IPS-18c (cell line): Measurements from ENCODE around the gene RNU6-1.

ENCODE experiments used
- H3K4me3 ChIP-seq: 2 replicates; pipeline ENCODE4 v1.7.0; 2013; ENCODE audit warnings: low read depth, mild to moderate bottlenecking, low read length, moderate library complexity; ENCODE audit not compliant: insufficient read depth
- H3K9me3 ChIP-seq: one replicate; pipeline ENCODE4 v1.6.1; 2013; ENCODE audit warnings: mild to moderate bottlenecking, low read length, moderate library complexity; ENCODE audit not compliant: control insufficient read depth, insufficient read depth

RNU6-1 gene

DNA sequence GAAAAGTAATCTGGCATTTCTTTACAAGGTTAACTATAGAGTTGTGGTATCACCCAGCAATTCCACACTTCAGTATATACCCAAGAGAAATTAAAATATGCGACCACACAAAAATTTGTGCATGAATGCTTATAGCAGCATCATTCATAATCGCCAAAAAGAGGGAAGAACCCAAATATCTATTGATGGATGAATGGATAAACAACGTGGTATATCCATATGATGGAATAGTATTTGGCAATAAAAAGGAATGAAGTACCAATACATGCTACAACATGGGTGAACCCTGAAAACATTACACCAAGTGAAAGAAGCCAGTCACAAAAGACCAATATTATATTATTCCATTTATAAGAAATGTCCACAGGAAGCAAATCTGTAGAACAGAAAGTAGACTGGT lies 23.2 kb downstream of the RNU6-1 start:
- H3K4me3 ChIP-seq = no peak overlapping the region
- H3K9me3 ChIP-seq = peaks cover under 1% of the 10 kb centered on the region

GRCh38 chr15:67815036-67815592 lies 24.7 kb downstream of the RNU6-1 start:
- H3K4me3 ChIP-seq = no peak overlapping the region
- no peaks in the 10 kb centered on the region for H3K9me3 ChIP-seq

- Histone ChIP-seq H3K9me3 (no peaks in the 10 kb centered on the region), H3K4me3 (no peak overlapping the region)
These were observed 26.7 kb downstream of the RNU6-1 start for GRCh38 chr15:67813104-67813634.

GRCh38 chr15:67812241-67812644 lies 27.6 kb downstream of the RNU6-1 start:
- H3K9me3 ChIP-seq = no peaks in the 10 kb centered on the region
- no peak overlapping the region for H3K4me3 ChIP-seq

GRCh38 chr15:67809866-67810265 lies 30.0 kb downstream of the RNU6-1 start:
- no peak overlapping the region for H3K4me3 ChIP-seq
- H3K9me3 ChIP-seq = no peaks in the 10 kb centered on the region

- Histone ChIP-seq H3K9me3 (no peaks in the 10 kb centered on the region), H3K4me3 (no peak overlapping the region)
These were observed 30.4 kb downstream of the RNU6-1 start for GRCh38 chr15:67809441-67809840.

- H3K4me3 ChIP-seq = no peak overlapping the region
- H3K9me3 ChIP-seq = no peaks in the 10 kb centered on the region
These were observed 31.0 kb downstream of the RNU6-1 start for GRCh38 chr15:67808821-67809220.

DNA sequence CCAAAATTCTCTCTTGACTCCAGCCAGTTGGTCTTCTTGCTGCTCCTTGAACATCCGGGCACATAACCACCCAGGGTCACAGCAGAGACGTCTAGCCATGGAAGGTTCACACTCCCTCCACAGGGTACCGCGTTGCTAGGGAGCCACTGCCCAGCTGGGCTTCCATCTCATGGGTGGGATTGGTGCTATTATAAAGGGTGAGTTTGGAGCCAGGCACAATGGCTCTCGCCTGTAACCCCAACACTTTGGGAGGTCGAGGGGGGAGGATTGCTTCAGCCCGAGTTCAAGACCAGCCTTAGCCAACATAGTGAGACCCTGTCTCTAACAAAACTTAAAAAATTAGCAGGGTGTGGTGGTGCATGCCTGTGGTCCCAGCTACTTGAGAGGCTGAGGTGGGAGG lies 32.0 kb downstream of the RNU6-1 start:
- Histone ChIP-seq H3K4me3 (no peak overlapping the region), H3K9me3 (no peaks in the 10 kb centered on the region)

GRCh38 chr15:67807141-67807540 lies 32.7 kb downstream of the RNU6-1 start:
- Histone ChIP-seq H3K4me3 (no peak overlapping the region), H3K9me3 (no peaks in the 10 kb centered on the region)

- Histone ChIP-seq H3K9me3 (no peaks in the 10 kb centered on the region), H3K4me3 (no peak overlapping the region)
These were observed 33.3 kb downstream of the RNU6-1 start for GRCh38 chr15:67806536-67806935.

GRCh38 chr15:67805666-67806516 lies 34.0 kb downstream of the RNU6-1 start:
- Histone ChIP-seq H3K4me3 (no peak overlapping the region), H3K9me3 (no peaks in the 10 kb centered on the region)

- H3K9me3 ChIP-seq = no peaks in the 10 kb centered on the region
- no peak overlapping the region for H3K4me3 ChIP-seq
These were observed 34.7 kb downstream of the RNU6-1 start for GRCh38 chr15:67805008-67805665.

GRCh38 chr15:67803996-67804843 lies 35.6 kb downstream of the RNU6-1 start:
- Histone ChIP-seq H3K4me3 (no peak overlapping the region), H3K9me3 (no peaks in the 10 kb centered on the region)

DNA sequence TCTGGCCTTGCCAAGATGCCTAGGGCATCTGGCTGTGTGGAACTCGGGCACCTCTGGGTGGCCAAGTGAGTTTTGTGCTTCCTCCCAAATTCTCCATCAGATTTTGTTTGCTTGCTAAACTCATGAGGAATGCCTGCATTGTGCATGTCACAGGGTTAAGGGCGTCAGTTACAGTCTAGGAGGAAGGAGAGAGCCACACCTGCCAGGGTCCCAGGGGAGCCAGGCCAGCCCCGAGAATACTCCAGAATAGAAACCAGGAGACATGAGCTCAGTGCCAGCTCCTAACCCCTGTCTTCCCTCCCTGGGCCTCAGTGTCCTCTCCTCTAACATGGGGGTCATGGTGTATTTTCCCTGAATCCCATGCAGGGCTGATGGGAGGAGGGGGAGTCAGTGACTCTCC lies 36.5 kb downstream of the RNU6-1 start:
- H3K4me3 ChIP-seq = no peak overlapping the region
- no peaks in the 10 kb centered on the region for H3K9me3 ChIP-seq

DNA sequence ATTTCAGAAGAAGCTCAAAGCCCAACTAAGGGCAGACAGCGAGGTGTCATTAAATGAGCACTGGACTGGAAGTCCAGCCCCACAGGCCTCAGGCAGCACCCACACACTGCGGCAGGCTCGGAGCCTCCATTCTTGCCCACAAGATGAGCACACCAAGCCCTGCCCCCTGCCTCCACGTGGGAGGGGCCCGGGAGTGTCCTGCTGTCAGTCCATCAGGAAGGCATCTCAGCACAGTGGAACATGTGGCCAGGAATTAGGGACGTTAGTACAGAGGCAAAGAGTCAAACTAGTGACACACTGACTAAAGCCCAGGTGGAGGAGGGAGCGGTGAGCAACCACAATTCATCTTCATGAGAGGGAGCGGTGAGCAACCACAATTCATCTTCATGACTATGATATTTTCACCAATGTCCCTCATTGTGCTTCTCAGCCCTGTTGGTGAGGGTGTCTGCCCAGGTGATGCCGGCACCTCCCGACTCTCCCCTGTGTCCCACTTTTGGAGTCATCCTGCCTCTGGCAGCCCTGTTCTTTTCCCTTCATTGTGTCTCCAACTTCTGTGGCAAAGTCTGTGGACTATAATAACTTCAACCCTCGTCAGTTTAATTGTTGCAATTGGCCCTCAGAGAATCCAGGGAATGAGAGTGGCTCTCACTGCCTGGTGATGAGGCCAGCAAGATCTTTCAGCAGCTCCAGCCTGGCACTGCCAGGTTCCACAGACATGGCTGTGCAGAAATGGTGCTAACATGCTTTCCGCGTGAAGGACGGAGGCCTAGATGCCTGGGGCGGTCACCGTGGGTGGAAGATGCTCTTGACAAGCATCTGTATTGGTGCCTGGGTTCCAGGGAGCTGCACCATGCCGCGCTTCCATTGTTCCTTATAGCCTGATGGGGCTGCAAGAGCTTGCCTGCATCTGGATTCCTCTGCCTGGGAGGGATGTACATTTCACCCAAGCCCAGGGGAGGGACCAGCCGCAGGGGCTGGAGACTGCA lies 37.6 kb downstream of the RNU6-1 start:
- no peak overlapping the region for H3K4me3 ChIP-seq
- no peaks in the 10 kb centered on the region for H3K9me3 ChIP-seq

GRCh38 chr15:67801142-67801541 lies 38.7 kb downstream of the RNU6-1 start:
- H3K9me3 ChIP-seq = no peaks in the 10 kb centered on the region

More at GRCh38 chr15:67801142-67801541, 38.7 kb downstream of the RNU6-1 start:
- no peak overlapping the region for H3K4me3 ChIP-seq
